GM03348 (cell line): ENCODE measurements around the gene HS1BP3.

Experiments
- DNase-seq: peaks from one replicate; pipeline ENCODE4 v3.0.0; 2012; ENCODE audit warnings: low spot score

HS1BP3 gene

DNA sequence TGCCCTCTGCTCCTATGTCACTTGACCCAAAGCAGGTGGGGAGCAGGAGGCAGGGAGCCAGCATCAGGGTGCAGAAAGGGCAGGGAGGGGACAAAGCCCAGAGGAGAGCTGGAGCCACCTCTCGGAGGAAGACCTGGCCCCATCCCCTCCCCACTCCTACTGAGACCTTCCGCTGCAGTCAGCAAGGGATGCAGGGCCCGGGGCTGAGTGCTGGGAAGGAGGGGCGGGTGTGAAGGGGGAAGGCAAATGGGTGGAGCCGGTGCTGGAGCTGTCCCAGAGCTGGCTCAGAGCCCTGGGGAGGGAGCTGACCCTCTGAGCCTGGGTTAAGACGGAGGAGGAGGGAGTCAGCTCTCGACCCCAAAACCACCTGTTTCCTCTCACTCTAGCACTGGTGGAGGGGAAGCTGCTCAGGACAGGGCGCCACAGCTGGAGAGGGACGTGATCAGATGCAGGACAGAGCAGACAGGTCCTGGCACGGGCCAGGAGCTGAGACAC lies 33.8 kb downstream of the HS1BP3 start:
- no peak for DNase-seq

- no peak for DNase-seq
These were observed 34.5 kb downstream of the HS1BP3 start for GRCh38 chr2:20616341-20616871.

DNA sequence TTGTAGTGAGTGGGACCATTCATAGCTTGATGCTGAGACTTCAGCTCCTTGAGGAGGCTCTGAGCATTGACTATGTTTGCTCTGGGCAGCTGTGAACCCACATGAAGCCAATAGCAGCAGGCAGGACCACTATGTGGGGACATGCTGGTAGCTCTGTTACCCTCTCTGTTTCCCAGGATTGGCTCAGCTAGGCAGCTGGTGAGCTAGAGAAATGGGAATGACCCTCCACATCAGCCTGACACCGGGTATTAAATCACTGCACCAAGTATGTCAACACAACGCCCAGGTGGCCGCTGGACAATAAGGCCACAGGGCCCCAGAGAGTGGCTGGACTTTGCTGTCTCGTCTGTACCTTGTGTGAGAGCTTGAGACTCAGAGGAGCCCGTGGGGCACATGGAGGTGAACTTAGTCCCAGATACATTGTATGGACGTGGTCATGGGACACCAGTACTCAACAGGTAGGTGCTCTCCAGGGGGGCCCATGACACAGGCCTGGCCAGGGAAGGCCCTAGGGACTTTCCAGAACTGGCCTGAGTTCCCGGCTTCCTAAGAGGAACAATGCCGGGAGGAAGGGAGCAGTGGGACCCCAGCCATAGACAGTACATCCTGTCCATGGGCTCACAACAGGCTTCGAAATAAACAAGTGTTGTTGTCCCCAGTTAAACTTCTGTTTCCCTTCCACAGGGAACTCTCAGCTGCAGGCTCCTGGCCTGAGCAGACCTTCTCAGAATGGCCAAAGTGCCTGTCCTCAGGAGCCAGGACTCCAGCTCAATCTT lies 35.2 kb downstream of the HS1BP3 start:
- DNase-seq, result no peak

- DNase-seq, result no peak
These were observed 35.8 kb downstream of the HS1BP3 start for GRCh38 chr2:20615068-20615465.

GRCh38 chr2:20614201-20615067 lies 36.5 kb downstream of the HS1BP3 start:
- no peak for DNase-seq

DNA sequence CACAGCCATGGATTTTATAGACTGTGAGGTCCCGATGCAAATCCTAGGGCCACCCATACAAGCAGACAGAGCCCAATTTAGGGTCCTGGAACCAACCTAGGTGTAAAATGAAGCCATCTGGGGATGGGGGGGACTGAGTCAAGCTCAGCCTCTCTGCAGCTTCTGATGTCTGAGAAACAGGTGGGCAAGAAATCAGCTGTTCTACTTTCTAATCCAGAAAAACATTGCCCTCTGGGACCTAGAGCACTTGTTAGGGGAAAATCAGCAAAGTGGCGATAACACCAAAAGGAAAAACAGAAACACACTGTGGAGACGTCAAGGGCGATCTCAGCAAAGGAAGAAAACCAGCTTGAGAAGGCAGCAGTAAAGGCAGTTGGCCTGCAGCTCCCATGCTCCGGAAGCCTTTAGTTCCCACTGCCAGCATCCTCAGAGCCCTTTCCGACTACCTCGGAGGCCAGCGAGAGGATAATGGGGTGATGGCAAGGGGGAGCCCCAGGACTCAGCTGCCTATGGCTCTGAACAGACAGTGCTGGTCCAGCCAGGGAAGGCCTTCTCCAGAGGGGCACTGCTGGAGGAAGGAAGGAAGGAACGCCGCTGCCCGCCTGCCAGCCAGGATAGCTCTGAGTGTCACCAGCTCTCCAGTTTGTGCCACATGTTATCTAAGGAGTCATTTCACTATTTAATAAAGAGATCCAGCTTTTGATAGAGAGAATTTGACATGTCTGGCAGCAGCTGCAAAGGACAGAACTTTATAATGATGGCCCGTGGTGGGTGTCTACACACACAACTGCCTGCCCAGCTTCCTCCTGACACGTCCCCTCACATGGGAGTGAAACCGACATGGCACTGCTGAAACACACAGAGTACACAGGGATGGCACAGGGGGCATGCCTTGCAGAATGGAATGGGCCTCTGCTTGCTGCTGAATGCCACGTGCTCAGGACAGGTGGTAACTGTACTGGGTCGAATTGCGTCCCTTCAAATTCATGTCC lies 37.7 kb downstream of the HS1BP3 start:
- no peak for DNase-seq

GRCh38 chr2:20611844-20612356 lies 39.0 kb downstream of the HS1BP3 start:
- no peak for DNase-seq

GRCh38 chr2:20611077-20611843 lies 39.6 kb downstream of the HS1BP3 start:
- no peak for DNase-seq

- no peak for DNase-seq
These were observed 40.9 kb downstream of the HS1BP3 start for GRCh38 chr2:20609995-20610357.

DNA sequence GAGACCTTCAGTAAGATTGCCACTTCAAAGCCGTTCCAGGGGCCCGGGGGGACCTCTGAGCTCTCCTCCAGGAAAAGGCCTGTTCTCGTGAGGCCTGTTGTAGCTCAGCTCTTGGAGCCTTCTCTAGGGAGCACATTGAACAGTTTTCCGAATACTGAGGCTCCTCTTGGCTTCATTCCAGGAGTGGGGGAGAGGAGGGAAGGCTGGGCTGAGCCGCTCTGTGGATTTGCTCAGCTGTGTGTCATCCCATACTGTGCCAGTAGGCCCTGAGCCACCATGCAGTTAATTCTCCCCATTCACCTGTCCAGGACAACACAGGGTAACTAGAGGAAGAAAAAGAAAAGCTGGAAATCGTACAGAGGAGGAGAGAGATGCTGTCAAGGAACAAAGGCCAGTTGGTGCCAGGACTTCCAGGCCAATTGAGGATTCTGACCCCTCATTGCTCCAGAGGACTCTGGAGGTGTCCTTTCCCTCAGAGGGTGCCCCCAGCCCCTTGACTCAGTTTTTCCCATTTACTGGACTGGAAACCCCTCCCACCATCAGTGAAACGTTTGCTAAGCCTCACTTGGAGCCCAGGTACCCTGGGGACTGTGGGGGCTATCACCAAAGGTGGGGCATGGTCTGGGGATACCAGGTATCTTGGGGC lies 41.4 kb downstream of the HS1BP3 start:
- DNase-seq, result no peak

DNA sequence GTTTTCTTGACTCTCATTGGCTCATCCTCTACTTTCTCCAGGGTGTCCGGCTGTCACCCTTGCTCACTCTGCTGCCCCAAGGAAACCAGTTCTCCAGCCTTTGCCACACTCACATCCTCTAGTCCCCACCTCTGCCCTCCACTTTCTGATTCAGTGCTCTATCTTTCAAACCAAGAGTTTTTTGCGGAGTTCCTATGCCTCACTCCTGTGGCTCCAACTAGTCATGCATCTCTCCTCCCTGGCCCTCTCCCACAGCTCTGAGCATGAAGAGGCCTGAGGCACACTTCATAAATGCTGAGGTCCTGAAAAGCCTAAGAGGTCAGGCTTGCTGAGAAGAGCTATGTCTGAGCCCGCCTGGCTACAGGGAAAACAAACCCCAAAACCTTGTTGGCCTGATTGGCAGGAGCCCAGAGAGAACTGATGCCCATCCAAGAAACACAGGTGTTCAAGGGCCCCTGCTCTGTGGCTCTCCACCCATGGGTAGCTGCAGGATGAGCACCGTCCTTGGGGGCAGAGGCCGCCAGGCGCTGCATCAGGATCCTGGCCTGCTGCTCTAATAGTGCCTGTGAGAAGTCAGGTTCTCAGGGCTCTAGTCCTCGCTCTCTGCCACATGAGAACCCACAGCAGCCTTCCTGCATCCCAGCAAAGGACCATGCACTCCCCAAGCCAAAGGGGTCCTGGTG lies 42.1 kb downstream of the HS1BP3 start:
- DNase-seq, result no peak

GRCh38 chr2:20607446-20607845 lies 43.5 kb downstream of the HS1BP3 start:
- DNase-seq, result no peak

DNA sequence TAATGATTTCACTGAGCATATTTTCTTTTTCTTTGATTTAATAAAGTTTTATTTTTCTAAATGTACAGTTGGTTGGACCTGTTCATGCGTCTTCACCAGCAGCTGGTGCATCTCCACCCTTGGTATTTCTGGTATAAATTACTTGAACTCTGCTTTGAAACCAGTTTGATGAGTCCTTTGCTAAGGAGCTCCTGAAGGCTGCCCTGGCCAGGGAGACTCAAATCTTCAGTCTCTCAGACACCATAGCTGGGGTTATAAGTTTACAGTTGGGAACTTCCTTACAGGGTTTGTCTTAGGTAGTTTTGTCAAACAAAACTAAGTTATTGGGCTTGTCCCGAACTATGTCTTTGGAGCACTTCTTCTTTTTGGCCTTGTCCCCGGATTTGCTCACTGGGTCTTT lies 44.7 kb downstream of the HS1BP3 start:
- no peak for DNase-seq

DNA sequence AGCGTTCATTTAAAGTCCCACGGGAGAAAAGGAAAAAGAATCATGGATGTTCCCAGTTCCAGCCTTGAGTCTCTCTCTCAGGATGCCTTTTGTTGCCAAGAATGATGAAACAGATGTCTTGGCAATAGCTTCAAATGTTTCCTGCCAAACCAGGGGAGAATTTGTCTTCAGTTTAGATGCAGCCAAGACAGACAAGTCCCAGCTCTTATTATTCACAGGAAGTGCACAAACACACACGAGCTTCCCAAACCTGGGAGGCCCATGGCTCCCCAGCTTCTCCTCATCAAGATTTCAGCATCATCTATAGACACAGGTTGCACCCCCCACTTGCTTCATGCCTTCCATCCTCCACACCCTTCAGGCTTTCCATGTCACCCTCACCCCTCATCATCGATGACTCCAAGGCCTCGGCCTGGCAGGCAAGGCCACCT lies 45.9 kb downstream of the HS1BP3 start:
- peak; percentile 85 for DNase-seq

DNA sequence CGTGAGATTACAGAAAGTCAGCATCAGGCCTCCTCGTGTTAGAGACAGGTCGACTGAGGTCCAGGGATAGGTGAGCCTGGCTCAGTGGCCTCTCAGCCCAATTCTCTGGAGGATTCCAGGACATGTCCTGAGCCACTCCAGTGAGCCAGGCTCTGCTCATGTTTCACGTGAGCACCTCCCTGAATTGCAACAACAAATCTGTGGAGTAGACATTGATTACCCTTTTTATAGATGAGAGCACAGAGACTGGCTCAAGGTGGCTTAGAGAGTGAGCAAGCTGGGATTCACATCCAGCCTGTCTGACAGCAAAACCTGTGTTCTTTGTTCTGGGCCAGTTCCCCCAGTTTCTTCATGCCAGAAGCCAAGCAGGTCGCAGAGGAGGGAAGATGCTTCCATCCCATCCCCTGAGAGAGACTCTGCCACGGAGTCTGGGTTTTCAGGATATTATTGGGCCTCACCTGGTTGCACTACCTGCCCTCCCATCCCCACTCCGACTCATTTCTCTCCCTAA lies 46.4 kb downstream of the HS1BP3 start:
- DNase-seq, result no peak

- DNase-seq, result no peak
These were observed 47.1 kb downstream of the HS1BP3 start for GRCh38 chr2:20603791-20604190.

DNA sequence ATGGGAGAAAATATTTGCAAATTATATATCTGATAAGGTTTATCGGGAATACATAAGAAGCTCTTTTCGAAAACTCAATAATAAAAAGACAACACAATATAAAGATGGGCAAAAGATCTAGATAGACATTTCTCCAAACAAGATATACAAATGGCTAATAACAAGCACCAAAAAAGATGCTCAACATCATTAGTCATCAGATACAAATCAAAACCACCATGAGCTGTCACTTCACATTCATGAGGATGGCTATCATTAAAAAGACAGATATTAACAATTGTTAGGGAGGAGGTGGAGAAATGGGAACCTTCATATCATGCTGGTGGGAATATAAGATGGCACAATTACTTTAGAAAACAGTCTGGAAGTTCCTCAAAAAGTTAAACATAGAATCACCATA lies 48.1 kb downstream of the HS1BP3 start:
- DNase-seq, result no peak

DNA sequence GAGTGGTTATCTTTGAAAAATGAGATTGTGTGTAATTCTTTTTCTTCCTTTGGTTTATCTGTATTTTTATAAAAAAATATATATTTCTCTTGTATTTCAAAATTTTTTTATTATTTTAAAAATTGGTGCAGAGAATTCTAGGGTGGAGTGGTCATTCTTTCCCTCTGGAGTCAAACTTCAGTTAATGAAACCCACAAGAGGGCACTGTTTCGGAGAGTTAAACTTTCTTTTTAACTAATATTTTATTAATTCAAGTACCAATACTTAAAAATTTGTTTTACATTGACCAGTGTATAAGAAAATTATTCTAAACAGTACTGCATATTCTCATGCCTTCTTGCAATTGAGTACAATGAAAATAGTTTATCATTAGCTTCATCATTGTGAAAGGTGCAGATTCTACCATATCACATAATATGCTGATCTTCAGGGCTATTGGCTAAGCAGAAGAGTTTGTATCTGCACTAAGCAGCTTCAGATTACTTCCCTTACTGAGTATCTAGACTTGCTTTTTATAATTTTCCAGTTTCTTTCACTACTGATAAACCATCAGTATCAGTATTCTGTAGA lies 50.1 kb downstream of the HS1BP3 start:
- DNase-seq, result peak; percentile 47

DNA sequence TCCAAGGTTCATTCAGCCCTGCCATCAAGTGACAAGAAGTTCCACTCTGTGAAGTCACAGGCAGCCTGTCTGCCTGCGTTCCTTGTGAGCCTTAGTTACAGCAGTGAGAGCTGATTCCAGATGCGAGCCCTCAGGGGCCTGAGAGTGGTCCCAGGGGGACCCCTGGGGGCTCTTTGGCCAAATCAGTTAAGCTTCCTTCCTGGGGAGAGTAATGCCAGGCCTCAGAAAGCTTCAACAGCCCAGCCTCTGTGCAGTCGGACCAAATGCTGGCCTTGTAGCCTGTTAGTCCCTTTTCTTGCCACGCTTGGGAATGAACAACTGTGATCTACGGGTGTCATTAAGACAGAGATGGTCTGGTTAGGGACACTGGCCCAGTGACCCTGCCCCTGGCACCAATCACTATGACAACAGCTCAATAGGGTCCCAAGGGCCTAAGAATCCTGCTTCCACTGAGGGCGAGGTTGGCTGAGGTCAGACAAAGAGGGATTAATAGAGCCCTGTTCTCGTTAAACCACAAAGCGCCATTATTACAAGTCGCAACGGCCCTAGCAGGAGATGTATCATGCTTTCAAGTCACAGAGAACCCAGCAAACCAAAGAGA lies 50.9 kb downstream of the HS1BP3 start:
- no peak for DNase-seq
